OCI-LY7 (cell line): ENCODE measurements around the gene CORO2A. TPM values are rescaled to one million over a fixed set of nuclear protein-coding genes. Genes with fewer than 3 reads are reported as not detected.
"Not testable (repeated sequence)": the region's sequence is repeated elsewhere in the genome, so short reads cannot be mapped to it uniquely, and the experiment has no call there.

Source experiments
- BruUV-seq: library from RNA; stranded (reverse); fragments of 400-500 nt; replicated peaks from 2 replicates; lab custom pipeline; 2021; lab: Mats Ljungman, UMichigan
- CTCF ChIA-PET: fragments of 300-600 bp; sonication (Branson Sonifier 250); formaldehyde crosslinking; loops from one replicate; lab custom pipeline; 2022; ENCODE audit warnings: antibody characterized with exemption; ENCODE audit not compliant: unreplicated experiment; lab: Charles Lee
- POLR2A ChIA-PET: fragments of 300-600 bp; sonication (Branson Sonifier 250); formaldehyde crosslinking; loops from one replicate; lab custom pipeline; 2022; ENCODE audit warnings: antibody characterized with exemption; lab: Charles Lee
- DNase-seq: peaks from one replicate; pipeline ENCODE4 v3.0.0-alpha.2; 2015; ENCODE audit warnings: low spot score
- H2AFZ ChIP-seq: fragments of 200-600 bp; sonication (generic), shearing (Covaris generic); 2 replicates; pipeline ENCODE4 v1.6.1; 2014; ENCODE audit warnings: mild to moderate bottlenecking, antibody characterized with exemption, low read length, moderate library complexity
- H3K27ac ChIP-seq: fragments of 200-600 bp; sonication (generic); 2 replicates; pipeline ENCODE4 v1.5.1; 2014; ENCODE audit warnings: mixed run types, low read depth, mild to moderate bottlenecking, moderate library complexity, low read length, inconsistent platforms; ENCODE audit not compliant: poor library complexity, severe bottlenecking
- H3K36me3 ChIP-seq: fragments of 200-600 bp; sonication (generic); 2 replicates; pipeline ENCODE4 v1.6.1; 2014; ENCODE audit warnings: mild to moderate bottlenecking, antibody characterized with exemption, low read length, moderate library complexity, mixed read lengths; ENCODE audit not compliant: insufficient read depth
- H3K4me1 ChIP-seq: fragments of 200-600 bp; sonication (generic); 2 replicates; pipeline ENCODE4 v1.5.1; 2014; ENCODE audit warnings: mild to moderate bottlenecking, low read length; ENCODE audit not compliant: insufficient read depth, poor library complexity, severe bottlenecking
- H3K4me2 ChIP-seq: fragments of 200-600 bp; sonication (generic); 2 replicates; pipeline ENCODE4 v1.6.1; 2014; ENCODE audit warnings: mild to moderate bottlenecking, low read length
- H3K4me3 ChIP-seq: fragments of 200-600 bp; sonication (generic); 2 replicates; pipeline ENCODE4 v1.5.1; 2014; ENCODE audit warnings: mild to moderate bottlenecking, low read depth, low read length; ENCODE audit not compliant: poor library complexity, severe bottlenecking
- H3K79me2 ChIP-seq: fragments of 200-600 bp; sonication (generic); 2 replicates; pipeline ENCODE4 v1.6.1; 2016; ENCODE audit warnings: low read depth, mild to moderate bottlenecking, low read length, moderate library complexity, mixed read lengths; ENCODE audit not compliant: insufficient read depth
- H3K9me2 ChIP-seq: fragments of 200-600 bp; sonication (generic); 2 replicates; pipeline ENCODE4 v1.6.1; 2016; ENCODE audit warnings: mild to moderate bottlenecking, low read length, mixed read lengths; ENCODE audit not compliant: insufficient read depth
- H3K9me3 ChIP-seq: fragments of 200-600 bp; sonication (generic); 2 replicates; pipeline ENCODE4 v1.6.1; 2014; ENCODE audit warnings: mild to moderate bottlenecking, mixed run types, low read length, mixed read lengths
- H4K20me1 ChIP-seq: fragments of 200-600 bp; sonication (generic); 2 replicates; pipeline ENCODE4 v1.6.1; 2014; ENCODE audit warnings: mild to moderate bottlenecking, antibody characterized with exemption, low read length, moderate library complexity, mixed read lengths; ENCODE audit not compliant: insufficient read depth
- CTCF ChIP-seq: fragments of 200-600 bp; sonication (generic); conservative IDR thresholded peaks from 2 replicates; pipeline ENCODE4 v1.5.1; 2014; ENCODE audit warnings: mild to moderate bottlenecking, antibody characterized with exemption, low read length, moderate library complexity, mixed read lengths
- EZH2phosphoT487 ChIP-seq: fragments of 200-600 bp; sonication (generic); IDR thresholded peaks from 2 replicates; pipeline ENCODE4 v1.6.1; 2018; ENCODE audit warnings: low read depth, borderline replicate concordance, mild to moderate bottlenecking, mixed run types, antibody characterized with exemption, low read length, moderate library complexity, mixed read lengths
- intact Hi-C: fragments of 100-400 bp; cut with micrococcal nuclease; formaldehyde crosslinking; loops from one replicate; pipeline ENCODE4 v1.10.0; 2022; ENCODE audit not compliant: unreplicated experiment
- total RNA-seq, 2 experiments: library from RNA; depleted of rRNA in 1 of 2; stranded (reverse); fragments of >200 nt in 1 of 2; shearing (Covaris generic) in 1 of 2; gene quantifications; 2 replicates each; pipeline ENCODE4 v1.2.3, GENCODE V29; 2014 to 2022

CORO2A gene
- total RNA-seq, 2 experiments from 2014 or later, result 1.8 to 3.9 TPM

- H3K9me2 ChIP-seq, result no peaks in the 10 kb centered on the region
- peak within 1 kb of the TSS; percentile 85 for H2AFZ ChIP-seq
- TSS peak; percentile 73 for BruUV-seq
- peaks cover 14% of the 10 kb centered on the region for H3K36me3 ChIP-seq
- peak within 1 kb of the TSS; percentile 86 for H3K4me2 ChIP-seq
- peak within 1 kb of the TSS; percentile 73 for H3K27ac ChIP-seq
- peak within 1 kb of the TSS; percentile 66 for H3K4me3 ChIP-seq
- DNase-seq, result peak; percentile 59
- ChIA-PET POLR2A (interaction anchor here (0.6 to 5.3 kb wide), 10 partner anchors 9 to 189 kb away, joined by 3 to 39 read pairs (median 6); no protein-coding TSS in a partner anchor), CTCF (interaction anchor here (0.9 to 1.6 kb wide), 4 partner anchors 11 to 75 kb away, joined by 3 to 5 read pairs (median 4); no protein-coding TSS in a partner anchor)
- H3K4me1 ChIP-seq, result peaks cover 58% of the 10 kb centered on the region
- peaks cover 4% of the 10 kb centered on the region; the same call in 1 of the 2 replicates for H3K79me2 ChIP-seq
- peak; percentile 34; the same call in 1 of the 2 replicates for TF ChIP-seq CTCF
- TF ChIP-seq EZH2phosphoT487, result no peak
- no peaks in the 10 kb centered on the region for H3K9me3 ChIP-seq
- no peaks in the 10 kb centered on the region for H4K20me1 ChIP-seq
- intact Hi-C loops, result loop anchor here (1.0 to 5.0 kb wide), 3 partner anchors 14 to 143 kb away; partner anchors contain the start of gene CORO2A
Observed at GRCh38 chr9:98118640-98119601, 73.5 kb downstream of the CORO2A start, which contains the start of gene TRIM14. Gene TRIM14, minus strand, starts transcription at chr9:98119222. Its CDS starts 34 bp downstream, at chr9:98119188.

GRCh38 chr9:98117984-98118639, 74.3 kb downstream of the CORO2A start:
- Histone ChIP-seq H2AFZ (peak overlapping the region; percentile 85; the same call in 1 of the 2 replicates), H3K36me3 (peaks cover 14% of the 10 kb centered on the region), H4K20me1 (no peaks in the 10 kb centered on the region), H3K27ac (peak overlapping the region; percentile 73), H3K9me3 (no peaks in the 10 kb centered on the region), H3K4me2 (peak overlapping the region; percentile 86), H3K9me2 (no peaks in the 10 kb centered on the region), H3K79me2 (peaks cover 4% of the 10 kb centered on the region; the same call in 1 of the 2 replicates), H3K4me1 (peaks cover 58% of the 10 kb centered on the region), H3K4me3 (peak overlapping the region; percentile 66)
- TF ChIP-seq EZH2phosphoT487 (no peak), CTCF (peak; percentile 73)
- POLR2A ChIA-PET, result interaction anchor here (0.6 to 5.3 kb wide), 9 partner anchors 9 to 1934 kb away, joined by 3 to 39 read pairs (median 6); no protein-coding TSS in a partner anchor
- CTCF ChIA-PET, result interaction anchor here (1.1 to 1.6 kb wide), 3 partner anchors 10 to 74 kb away, joined by 3 to 5 read pairs (median 5); no protein-coding TSS in a partner anchor
- no TSS peak for BruUV-seq
- intact Hi-C loops, result loop anchor here (1.0 to 5.0 kb wide), 3 partner anchors 13 to 144 kb away; partner anchors contain the start of gene CORO2A
- peak; percentile 81 for DNase-seq

GRCh38 chr9:98117097-98117496, 75.3 kb downstream of the CORO2A start:
- H3K9me3 ChIP-seq, H3K79me2 ChIP-seq, DNase-seq, CTCF ChIA-PET, H3K9me2 ChIP-seq, H2AFZ ChIP-seq, H3K4me3 ChIP-seq, BruUV-seq, H4K20me1 ChIP-seq: not testable (repeated sequence)
- intact Hi-C loops, result loop anchor here (5.0 kb wide), 1 partner anchor 145 kb away; no protein-coding TSS in a partner anchor
- peak overlapping the region; percentile 86 for H3K4me2 ChIP-seq
- peaks cover 17% of the 10 kb centered on the region for H3K36me3 ChIP-seq
- peak overlapping the region; percentile 73 for H3K27ac ChIP-seq
- peaks cover 47% of the 10 kb centered on the region for H3K4me1 ChIP-seq
- POLR2A ChIA-PET, result interaction anchor here (0.6 to 5.3 kb wide), 5 partner anchors 8 to 181 kb away, joined by 3 to 39 read pairs (median 10); no protein-coding TSS in a partner anchor
